HG02759 (cell line): ENCODE measurements around the gene SSU72.

Experiments
- ATAC-seq: cut with Tn5 transposase; IDR thresholded peaks from one replicate; pipeline ENCODE4 v1.9.1; 2021; ENCODE audit warnings: mild to moderate bottlenecking, moderate library complexity; ENCODE audit not compliant: unreplicated experiment

SSU72 gene

GRCh38 chr1:1612104-1612400, 37.4 kb upstream of the SSU72 start:
- ATAC-seq = no peak

- no peak for ATAC-seq
Observed at GRCh38 chr1:1610796-1611195, 36.1 kb upstream of the SSU72 start.

DNA sequence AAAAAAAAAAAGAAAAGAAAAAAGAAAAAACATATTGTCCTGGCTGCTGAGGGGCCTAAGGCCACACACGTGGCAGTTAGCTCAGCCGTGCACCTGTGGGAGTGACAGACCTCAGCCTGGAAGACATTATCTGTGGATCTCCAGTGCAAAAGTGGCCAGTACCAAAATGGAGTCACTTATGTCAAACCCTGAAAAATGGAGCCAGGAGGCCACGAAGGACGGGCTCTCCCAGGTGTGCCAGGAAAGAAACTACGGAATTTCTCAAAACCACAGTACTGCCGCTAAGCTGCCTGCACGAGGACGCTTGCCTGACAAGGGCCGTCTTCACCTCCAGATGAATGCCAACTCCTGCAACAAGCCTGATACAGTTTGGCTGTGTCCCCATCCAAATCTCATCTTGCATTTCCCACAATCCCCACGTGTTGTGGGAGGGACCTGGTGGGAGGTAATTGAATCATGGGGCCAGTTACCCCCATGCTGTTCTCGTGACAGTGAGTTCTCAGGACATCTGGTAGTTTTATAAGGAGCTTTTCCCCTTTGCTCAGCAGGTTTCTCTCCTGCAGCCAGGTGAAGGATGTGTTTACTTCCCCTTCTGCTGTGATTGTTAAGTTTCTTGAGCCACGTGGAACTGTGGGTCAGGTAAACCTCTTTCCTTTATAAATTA, 35.3 kb upstream of the SSU72 start:
- ATAC-seq = no peak

- no peak for ATAC-seq
Observed at GRCh38 chr1:1606232-1606631, 31.6 kb upstream of the SSU72 start.

GRCh38 chr1:1605724-1606123, 31.1 kb upstream of the SSU72 start:
- no peak for ATAC-seq

DNA sequence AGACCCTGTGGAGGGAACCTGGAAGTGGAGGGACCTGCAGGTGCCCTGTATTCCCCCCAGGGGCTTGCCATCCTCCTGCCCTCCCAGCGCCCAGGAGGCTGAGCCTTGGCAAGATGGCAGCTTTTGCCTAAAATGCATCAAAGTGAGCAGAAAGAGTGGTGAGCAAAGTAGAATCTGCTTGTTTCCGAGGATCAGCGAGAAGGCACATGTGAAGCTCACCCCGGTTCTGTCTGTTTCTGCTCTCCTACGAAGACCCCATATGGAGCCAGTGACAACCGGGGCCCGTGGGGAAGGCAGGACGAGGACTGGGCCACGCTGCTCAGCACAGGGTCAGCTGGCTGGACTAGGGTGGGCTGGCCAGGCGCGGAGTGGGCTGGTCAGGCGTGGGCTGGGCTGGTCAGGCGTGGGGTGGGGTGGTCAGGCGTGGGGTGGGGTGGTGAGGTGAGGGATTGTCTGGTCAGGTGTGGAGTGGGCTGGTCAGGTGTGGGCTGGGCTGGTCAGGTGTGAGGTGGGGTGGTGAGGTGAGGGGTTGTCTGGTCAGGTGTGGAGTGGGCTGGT, 30.4 kb upstream of the SSU72 start:
- no peak for ATAC-seq

DNA sequence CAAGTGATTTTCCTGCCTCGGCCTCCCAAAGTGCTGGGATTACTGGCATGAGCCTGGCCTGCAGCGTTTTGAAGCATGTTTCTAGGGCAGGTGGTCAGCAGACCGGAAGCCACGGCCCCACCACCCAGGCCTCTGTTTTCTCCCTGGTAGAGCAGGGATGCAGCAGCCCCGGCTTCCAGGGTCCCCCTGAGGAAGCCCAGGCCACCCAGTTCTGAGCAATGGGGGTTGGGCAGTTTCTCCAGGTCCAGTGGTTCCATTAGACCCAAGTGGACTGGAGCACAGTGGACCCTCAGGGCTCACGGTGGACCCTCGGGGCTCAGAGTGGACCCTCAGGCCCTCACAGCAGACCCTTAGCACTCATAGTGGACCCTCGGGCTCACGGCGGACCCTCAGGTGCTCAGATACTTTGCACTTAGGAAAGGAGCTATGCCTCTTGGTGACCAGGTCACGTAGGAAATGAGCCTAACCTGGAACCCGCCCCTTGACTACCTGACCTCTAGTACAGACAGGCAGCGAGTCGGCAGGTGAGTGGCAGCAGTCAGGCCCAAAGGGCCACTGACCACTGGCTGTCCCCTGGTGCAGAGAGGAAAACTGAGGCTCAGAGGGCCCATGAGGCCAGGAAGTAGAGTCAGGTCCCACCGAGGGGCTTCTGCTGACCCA, 29.8 kb upstream of the SSU72 start:
- no peak for ATAC-seq

GRCh38 chr1:1603671-1604373, 29.2 kb upstream of the SSU72 start:
- ATAC-seq = no peak

- no peak for ATAC-seq
Observed at GRCh38 chr1:1602968-1603506, 28.4 kb upstream of the SSU72 start.

GRCh38 chr1:1602304-1602967, 27.8 kb upstream of the SSU72 start:
- ATAC-seq = no peak

DNA sequence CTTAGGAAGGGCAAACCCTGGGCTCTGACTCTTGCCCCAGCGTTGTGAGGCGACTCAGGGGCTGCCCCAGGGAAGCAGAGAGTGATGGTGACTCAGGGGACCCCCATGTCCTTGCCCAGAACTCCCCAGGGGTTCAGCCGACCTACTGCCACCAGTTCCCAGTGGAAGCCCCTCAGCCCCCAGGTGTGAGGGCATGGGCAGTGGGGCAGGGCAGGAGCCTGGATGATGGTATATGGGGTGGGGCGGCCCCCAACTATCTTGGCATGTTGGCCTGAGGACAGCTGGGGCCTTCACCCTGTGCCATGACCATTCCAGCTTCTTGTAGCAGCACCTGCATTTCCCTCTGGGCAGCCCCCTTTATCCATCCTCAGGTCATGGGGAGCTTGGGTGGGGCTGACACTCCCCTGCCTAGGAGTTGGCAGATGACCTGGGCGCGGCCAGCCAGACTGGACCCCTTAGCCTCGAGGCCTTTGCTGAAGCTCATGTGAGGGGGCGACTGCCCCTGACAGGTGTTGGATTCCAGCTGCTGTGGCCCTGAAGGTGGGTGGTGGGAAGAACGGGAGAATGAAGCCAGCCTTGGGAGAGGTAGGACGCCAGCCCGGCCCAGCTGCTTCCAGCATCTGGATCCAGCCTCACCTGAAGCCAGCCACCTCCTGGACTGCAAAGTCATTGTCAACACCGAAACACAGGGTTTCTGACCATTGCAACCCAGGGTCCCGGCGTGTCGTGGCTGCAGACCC, 27.1 kb upstream of the SSU72 start:
- no peak for ATAC-seq

GRCh38 chr1:1600861-1601563, 26.3 kb upstream of the SSU72 start:
- no peak for ATAC-seq

- ATAC-seq = no peak
Observed at GRCh38 chr1:1599935-1600860, 25.5 kb upstream of the SSU72 start, which contains the start of gene FNDC10. Gene FNDC10 (minus strand): TSS chr1:1600135. CDS start chr1:1600015, 120 bp downstream.

DNA sequence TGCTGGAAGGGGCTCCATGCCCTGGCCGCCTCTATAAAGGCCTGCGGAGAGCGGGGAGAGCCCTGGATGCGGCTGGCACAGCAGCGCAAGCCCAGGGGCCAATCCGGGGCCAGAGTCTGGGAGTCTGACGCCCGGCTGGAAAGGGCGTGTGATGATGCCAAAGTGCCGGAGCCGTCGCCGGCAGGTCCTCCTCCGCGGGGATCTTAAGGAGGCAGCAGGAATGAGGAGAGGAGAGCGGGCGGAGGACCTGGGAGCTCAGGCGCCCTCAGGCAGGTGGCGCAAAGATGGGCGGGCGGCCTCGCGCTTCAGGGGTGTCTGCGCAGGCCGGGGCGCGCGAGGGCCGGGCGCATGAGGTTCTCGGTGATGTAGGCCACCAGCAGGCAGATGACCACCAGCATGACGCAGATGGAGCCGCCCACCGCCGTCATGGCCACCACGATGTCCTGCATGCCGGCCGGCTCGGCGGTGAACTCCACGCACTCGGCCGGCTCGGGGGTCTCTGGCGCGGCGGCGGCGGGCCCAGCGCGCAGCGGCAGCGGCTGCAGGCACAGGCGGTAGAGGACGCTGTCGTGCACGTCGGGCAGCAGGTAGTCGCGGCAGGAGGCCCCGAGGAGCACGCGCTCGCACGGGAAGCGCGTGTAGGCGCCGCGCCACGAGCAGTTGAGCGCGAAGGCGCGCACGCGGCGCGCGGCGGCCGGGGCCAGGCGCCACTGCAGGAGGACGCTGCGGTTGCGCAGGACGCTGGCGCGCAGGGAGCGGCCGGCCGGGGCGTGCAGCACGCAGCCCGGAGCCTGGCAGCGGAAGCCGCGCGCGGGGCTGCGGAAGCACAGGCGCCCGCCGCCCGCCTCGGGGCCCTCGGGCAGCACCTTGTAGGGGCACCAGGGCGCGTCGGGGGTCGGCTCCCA, 24.6 kb upstream of the SSU72 start:
- ATAC-seq = no peak

GRCh38 chr1:1598720-1599029, 24.0 kb upstream of the SSU72 start:
- no peak for ATAC-seq

GRCh38 chr1:1598051-1598719, 23.5 kb upstream of the SSU72 start:
- ATAC-seq = no peak

GRCh38 chr1:1597275-1597930, 22.7 kb upstream of the SSU72 start:
- ATAC-seq = no peak
